ENCODE measurements around the gene ABHD12.

Gene ABHD12

DNA sequence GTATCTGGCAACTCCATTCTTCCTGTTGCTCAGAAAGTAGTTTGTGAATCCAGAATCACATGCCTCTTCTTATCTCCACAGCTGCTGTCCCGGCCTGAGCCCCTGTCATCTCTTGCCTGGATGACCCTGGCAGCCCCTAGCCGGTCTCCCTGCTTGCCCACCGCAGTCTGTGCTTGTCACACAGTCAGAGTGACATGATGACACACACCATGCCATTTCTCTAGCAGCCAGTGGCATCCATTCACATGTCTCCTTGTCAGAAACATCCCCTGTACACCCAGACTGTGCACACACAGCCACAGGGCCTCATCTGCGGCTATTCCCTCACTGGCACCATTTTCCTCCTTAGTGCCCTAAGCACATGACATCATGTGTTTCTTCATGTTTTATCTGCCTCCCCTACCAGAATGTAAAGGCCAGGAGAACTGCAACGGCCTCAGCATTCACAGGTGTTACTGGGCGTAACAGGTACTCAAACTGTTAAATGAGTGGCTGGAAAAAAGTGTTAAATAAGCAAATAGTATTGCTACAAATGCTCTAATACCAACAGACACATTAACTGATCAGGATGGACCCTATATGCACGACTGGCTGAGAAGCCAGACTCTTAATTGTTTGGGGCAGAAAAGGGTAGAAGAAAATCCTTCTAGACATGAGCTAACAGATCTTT, 9.6 kb downstream of the ABHD12 start:
- no peak for DNase-seq (ENCODE audit: low spot score)

DNA sequence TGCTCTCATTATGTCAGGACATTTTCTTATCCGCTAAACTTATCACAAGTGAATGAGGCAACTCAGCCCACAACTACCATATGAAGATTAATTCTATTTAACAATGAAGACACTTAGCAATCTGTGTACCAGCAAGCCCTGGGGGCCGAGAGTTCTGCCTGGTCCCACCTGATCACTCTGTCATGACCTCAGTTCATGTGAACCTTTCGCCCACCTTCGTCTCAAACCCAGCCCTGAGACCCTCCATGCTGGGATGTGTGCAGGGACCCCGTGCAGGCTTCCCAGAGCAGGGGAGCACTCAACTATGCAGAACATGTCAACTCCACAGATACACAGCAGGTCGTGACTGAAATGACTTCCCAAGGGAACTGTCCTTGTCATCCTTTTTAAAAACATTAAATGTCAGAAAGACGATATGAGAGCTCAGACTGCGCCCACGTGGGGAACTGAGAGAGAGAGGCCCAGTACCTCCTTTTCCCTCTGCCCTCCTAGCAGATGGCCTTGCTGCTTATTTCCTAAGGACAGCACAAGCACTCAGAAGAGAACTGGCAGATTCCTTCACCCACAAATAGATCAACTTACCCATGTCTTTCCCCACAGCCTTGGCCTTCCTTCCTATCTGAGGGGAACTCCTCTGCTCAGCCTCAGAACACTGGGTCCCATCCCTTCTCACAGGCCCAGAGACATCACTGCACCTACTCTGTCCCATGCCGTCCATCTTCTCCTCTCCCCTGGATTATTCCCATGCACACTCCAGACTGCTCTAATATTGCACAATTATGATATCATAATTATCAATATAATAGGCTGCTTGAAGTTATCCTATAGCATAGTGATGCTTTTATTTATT, 11.5 kb downstream of the ABHD12 start:
- DNase-seq (ENCODE audit: low spot score): no peak

DNA sequence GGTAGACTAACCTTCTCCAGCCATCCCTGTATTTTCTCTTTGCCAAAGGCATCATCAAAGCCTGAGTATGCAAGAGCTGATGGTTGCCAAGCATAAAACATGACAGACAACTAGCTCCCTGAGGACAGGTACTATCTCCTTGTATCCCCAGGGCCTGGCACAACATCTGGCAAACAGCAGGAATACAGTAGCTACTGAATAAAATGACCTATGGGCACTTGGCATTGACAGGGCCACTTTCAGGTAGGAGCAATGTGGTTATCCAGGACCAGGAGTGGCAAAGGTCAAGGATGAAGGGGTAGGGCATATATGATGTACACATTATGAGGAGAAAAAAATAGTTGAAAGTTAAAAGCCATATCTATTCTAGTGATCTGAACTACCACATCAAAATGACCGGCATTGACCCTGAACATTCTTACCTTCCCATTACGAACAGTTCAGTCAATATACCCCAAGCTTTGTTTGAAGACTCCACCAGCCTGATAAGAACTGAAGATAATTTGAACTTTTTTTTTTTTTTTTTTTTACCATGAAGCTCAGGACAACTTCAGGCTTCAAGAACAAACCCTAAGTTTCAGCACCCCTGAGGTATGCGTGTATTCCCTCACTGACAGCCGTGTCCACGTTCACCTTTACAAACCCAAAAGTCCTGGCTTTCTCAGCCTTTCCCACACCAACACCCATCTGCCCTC, 12.3 kb downstream of the ABHD12 start:
- no peak for DNase-seq (ENCODE audit: low spot score)

DNA sequence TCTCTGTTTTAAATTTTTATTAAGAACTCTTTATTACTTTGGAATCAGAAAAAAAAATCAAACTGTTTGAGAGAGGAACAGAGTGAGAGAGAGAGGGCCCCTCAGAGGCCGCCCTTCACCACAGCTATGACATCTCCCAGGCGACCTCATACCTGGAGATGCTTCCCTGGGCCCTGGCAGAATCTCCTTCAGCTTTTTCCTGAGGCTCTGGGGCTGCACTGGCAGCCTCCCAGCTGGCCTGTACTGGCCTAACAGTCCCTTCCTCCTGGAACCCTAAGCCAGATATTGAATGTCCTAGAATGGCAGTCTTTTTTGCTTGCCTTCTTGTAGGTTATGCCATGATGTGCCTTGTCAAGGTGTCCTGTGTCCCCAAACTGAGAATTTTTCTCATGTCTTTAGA, 13.7 kb downstream of the ABHD12 start:
- DNase-seq (ENCODE audit: low spot score): no peak

DNA sequence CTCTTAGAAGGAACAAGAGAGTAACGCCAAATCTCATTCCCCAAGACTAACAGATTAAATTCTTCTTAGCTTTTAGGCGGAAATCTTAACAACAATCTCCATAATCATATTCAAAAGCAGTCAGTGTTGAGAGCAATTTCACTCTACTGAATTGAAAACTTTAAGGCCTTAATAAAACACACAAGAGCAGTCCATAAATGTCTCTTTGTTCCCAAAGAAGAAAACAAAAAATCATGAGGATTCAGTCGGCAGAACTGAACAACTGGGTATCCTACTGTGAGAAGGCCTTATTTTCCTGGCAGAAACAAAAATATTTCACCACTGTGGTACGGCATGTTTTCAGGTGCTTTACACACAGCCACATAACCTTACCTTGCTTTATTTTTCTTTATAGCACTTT, 14.4 kb downstream of the ABHD12 start:
- DNase-seq (ENCODE audit: low spot score): no peak

DNA sequence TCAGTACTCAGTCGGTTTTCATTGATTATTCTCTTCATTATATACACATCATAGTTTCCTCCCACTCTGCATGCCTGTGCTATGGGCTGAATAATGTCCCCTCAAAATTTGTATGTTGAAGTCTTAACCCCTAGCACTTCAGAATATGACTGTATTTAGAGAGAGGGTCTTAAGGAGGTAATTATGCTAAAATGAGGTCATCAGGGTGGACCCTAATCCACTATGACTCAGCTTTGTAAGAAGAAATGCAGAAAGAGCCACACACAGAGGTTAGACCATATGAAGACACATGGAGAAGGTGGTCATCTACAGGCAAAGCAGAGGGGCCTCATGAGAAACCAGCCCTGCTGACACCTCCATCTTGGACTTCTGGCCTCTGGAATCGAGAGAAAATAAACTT, 15.8 kb downstream of the ABHD12 start:
- DNase-seq (ENCODE audit: low spot score): no peak

DNA sequence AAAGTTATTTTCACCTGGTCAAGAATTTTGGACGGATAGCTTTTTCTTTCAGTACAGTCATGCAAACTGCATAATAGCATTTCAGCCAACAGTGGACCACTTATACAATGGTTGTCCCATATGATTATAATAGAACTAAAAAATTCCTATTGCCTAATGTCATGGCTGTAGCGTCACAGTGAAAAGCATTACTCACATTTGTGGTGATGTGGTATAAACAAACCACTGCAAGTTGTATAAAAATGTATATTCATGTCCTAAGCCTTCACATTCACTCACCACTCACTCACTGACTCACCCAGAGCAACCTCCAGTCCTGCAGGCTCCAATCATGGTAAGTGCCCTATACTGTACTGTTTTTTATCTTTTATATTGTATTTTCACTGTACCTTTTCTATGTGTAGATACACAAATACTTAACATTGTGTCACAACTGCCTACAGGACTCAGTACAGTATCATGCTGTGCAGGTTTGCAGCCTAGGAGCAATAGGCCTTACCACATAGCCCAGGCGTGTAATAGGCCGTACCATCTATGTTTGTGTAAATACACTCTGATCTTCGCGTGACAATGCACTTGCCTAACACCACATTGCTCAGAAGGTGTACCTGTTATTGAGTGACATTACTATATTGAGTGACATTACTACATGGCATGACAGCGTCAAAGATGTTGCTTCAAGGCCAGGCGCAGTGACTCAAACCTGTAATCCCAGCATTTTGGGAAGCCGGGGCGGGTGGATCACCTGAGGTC, 17.9 kb downstream of the ABHD12 start:
- no peak for DNase-seq (ENCODE audit: low spot score)

DNA sequence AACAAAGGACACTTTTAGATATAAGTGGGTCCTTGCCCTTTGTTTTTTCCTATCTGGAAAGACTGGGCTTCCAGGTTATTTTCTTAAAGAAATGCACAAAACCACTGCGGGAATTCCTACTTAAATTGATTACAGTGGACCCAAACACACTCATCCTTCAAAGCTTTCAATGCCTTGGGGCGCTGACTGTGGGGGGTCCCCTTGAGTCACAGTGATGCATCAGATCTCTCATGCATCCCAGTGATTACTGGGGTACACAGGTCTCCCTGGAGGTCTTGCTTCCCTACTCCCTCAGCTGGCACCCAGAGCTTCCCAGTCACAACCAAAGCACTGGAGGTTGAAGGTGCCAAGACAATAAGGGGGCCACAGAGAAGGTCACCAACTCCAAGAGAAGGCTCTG, 20.7 kb downstream of the ABHD12 start:
- no peak for DNase-seq (ENCODE audit: low spot score)

DNA sequence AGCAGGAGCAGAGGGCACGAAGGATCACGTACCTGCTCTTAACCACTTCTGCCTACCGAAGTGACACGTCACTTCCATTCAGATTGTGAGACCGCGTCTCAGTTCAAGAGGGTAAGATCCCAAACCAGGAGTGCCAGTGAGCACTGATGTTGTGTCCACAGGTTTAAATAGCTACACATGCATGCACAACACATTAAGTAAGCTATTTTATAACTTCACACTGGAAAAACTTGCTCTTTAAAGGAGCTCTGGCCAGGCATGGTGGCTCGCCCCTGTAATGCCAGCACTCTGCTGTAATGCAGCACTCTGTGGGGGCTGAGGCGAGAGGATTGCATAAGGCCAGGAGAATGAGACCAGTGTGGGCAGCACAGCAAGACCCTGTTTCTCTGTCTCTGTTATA, 21.1 kb downstream of the ABHD12 start:
- DNase-seq (ENCODE audit: low spot score): no peak

DNA sequence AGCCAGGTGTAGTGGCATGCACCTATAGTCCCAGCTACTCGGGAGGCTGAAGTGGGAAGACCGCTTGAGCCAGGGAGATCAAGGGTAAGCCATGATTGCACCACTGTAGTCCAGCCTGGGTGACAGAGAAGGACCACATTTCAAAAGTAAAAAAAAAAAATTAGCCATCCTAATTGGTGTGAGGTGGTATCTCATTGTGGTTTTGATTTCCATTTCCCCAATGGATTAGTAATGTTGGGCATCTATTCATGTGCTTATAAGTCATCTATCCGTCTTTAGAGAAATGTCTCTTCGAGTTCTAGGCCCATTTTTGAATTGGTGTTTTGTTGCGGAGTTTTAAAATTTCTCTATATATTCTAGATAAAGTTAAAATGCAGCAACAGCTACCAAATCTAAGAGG, 21.7 kb downstream of the ABHD12 start:
- DNase-seq (ENCODE audit: low spot score): no peak

DNA sequence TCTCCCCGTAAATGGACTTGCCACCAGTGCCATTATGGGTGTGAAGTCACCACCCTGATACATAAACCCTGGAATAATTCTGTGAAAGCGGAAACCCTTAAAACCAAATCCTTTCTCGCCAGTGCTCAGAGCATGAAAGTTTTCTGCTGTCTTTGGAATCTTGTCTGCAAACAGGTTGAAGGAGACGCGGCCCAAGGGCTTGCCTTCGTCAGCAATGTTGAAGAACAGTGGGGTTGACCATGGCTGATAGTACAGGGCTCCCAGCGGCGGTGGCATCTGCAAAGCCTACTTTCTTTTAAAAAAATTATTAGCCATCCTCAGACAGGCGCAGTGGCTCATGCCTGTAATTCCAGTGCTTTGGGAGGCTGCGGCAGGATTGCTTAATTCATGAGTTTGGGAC, 22.1 kb downstream of the ABHD12 start:
- DNase-seq (ENCODE audit: low spot score): no peak

DNA sequence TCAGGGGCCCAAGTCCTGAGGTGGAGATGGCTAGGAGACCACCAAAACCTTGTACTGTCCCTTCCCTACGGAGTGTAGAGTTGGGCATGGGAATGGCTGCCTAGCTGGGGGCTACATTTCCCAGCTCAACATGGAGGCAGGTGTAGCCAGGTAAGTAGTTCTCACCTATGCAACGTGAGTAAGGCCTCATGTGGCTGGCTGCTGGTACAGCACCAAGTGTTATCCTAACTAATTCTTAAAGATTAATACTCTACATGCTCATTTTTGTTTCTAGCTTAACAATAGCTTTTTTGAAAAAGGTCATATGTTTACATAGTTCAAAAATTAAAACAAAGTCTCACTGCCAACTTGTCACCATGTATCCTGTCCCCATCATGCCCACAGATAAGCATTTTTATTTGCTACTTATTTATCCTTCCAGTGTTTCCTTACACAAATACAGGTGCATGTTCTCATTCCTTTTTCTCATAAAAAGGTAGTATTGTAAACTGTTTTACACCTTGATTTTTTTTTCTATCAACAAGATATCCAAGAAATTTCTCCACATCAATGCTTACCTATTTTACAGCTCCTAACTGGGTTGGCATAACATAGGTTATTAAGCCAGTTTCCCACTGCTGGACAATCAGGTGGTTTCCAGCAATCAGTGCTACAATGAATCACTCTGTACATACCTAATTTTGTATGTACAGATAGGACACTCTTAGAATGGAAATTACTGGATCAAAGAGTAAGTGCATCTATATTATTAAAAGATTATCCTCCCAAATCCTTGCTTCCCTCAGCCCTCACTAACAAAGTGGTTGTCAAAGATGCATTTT, 25.5 kb downstream of the ABHD12 start:
- no peak for DNase-seq (ENCODE audit: low spot score)

DNA sequence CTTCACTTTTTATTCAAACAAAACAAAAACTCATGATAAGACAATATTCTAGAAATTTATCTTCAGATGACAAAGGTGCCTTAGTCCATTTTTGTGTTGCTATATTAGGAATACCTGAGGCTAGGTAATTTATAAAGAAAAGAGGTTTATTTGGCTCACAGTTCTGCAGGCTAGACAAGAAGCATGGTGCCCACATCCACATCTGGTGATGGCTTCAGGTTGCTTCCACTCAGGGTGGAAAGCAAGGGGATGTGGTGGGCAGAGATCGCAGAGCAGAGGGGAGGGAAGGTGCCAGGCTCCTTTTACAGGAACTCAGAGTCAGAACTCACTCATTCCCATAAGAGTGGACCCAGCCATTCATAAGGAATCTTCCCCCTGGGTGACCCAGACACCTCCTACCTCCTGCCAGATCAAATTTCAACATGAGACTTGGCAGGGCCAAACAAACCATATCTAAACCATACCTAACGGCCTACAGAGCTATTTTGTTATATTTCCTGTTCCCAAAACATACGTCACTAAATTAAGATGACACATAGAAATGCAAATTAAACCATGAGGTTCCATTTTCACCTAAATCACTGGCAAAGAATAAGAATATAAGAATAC, 26.4 kb downstream of the ABHD12 start:
- DNase-seq (ENCODE audit: low spot score): no peak

DNA sequence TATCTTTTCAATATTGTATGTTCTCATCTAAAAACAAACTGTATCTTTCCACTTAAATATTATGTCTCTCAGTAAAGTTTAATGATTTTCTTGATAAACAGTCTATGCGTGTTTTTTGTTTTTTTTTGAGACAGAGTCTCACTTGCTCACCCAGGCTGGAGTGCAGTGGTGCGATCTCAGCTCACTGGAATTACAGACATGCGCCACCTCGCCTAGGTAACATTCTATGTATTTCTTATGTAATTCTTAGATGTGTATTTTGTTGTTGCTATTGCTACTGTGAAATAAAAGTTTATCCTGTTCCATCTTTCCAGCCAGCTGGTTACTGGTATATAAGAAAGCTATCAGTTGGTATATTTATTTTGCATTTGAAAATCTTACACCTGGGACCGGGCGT, 29.4 kb downstream of the ABHD12 start:
- no peak for DNase-seq (ENCODE audit: low spot score)

DNA sequence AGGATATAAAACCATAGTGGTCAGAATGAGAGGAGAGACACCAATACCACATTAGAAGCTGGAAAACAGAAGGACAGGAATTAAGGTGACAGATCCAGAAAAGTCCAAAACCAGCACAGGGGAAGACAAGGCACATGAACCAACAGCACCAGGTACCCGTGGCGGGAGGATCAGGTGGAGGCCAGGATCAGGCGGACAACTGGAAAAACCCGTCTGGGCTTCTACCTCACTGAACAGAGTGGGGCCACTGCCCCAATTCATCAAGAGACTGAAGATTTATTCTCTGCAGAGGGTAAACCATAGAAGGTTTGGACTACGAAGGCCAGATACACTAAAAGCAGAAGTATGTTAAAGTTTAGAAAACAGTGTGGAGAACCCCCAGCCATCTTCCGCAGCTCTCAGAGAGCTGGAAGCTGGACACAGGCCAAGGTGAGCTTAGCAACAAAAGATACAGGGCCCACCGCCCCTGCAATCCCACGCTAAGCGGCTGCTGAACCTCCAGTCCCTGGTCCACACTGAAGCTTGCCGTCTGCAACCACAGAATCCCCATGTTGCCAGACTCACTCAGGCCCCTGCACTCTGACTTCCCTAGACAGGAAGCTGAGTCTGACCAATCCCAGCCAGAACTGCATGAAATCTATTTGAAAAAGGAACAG, 29.9 kb downstream of the ABHD12 start:
- no peak for DNase-seq (ENCODE audit: low spot score)

DNA sequence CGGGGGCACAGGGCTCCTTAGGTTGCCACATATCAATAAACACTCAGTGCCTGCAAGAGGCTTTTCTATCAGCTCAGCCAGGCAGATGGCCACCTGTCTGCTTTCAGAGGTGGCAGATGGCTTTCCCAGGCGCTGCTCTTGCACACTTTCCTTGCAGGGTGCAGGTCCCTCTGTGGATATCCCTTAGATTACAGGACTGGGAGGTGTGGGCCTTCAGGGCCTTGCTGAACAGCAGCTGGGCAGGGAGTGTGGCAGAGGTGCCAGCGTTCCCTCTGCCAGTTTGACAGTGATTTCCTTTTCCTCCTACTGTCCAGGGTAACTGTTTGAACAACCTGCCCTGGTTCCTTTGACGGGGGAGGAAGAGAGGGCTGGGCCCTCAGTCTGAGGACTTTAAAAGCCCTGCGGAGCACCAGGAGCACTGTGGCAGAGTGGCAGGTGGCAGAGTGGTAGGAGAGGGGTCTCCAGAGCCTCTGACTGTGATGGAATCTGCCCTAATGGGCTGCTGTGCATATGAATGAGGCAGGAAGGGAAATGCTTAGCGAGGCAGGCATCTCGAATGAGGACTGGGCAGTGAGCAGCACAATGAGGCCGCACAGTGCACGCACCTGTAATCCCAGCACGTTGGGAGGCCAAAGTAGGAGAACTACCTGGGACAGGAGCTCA, 34.2 kb downstream of the ABHD12 start:
- no peak for DNase-seq (ENCODE audit: low spot score)

DNA sequence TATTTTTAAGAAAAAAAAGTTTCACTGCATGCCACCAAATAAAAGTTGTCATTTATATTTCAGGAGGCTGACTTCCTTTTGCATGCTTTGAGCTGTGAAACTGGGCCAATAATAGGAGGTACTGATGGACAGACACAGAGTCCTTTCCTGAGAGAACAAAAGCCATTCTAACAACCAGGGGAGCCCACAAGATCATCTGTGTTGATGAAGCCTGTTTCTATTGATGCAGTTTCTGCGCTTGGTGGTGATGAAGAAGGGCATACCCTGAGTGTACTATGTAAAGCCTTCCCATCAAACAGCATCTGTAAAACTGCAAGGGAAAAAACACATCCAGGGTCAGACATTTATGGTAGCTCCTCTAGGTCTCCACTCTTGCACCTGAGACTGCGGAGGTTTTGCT, 34.8 kb downstream of the ABHD12 start:
- no peak for DNase-seq (ENCODE audit: low spot score)

DNA sequence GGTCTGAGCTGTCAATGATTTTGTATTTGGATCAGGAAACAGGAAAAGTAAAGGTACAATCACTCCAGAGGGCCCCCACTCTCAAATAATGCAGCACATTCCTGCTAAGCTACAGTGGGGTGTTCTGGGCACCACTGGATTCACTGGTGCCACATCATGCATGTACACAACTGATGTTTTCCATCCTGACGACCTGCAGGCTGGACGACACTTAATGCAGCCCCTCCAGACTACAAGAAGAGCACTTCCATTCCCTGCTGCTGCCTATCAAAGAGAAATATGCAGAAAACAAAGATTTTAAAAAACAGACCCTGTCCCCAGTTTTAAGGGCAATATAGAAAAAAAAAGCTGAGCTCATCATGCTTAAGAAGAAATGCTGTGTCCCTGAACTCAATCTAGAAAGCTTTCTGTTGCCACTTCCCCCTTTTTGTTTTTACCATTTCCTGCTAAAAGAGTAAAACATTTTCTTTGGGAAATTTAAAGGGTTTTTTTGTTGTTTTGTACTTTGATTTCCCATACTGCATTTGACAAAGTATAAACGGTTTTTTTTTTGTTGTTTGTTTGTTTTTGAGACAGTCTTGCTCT, 35.5 kb downstream of the ABHD12 start:
- DNase-seq (ENCODE audit: low spot score): no peak
